Breast epithelium (tissue), 4 donors: ENCODE results near the gene CEP120. TPM values are rescaled to one million over a fixed set of nuclear protein-coding genes. Genes with fewer than 3 reads are reported as not detected.
A peak's percentile ranks its signal among the peaks of the same experiment; 100 is the strongest.
"Not testable (repeated sequence)": the region's sequence is repeated elsewhere in the genome, so short reads cannot be mapped to it uniquely, and the experiment has no call there.

Source experiments
- DNase-seq, 2 donors: peaks; one replicate each; pipeline ENCODE4 v3.0.0-alpha.2; 2019; ENCODE audit warnings: low spot score in 2 of 2
- H3K27ac ChIP-seq, 2 donors: fragments of 200-600 bp; sonication (generic) in 1 of 2; one replicate each; pipeline ENCODE4 v1.5.1; 2016 to 2019; ENCODE audit warnings: mild to moderate bottlenecking in 1 of 2
- H3K27me3 ChIP-seq, 2 donors: fragments of 200-600 bp; sonication (generic) in 1 of 2; one replicate each; pipeline versions ENCODE4 v1.5.1 to v1.6.0; 2017 to 2019; ENCODE audit warnings: control low read depth in 1 of 2, mild to moderate bottlenecking in 1 of 2
- H3K36me3 ChIP-seq: fragments of 200-600 bp; one replicate; pipeline ENCODE4 v1.5.1; 2019
- H3K4me1 ChIP-seq, 2 donors: fragments of 200-600 bp; sonication (generic); one replicate each; pipeline ENCODE4 v1.5.1; 2016 to 2019; ENCODE audit warnings: control low read depth in 1 of 2
- H3K4me3 ChIP-seq, 3 donors: fragments of 200-600 bp; sonication (generic); 1 replicate in 2 of 3; 2 replicates in 1 of 3; pipeline ENCODE4 v1.5.1; 2016 to 2019; ENCODE audit warnings: mild to moderate bottlenecking in 3 of 3, moderate library complexity in 2 of 3
- H3K9me3 ChIP-seq, 2 donors: fragments of 200-600 bp; sonication (generic) in 1 of 2; one replicate each; pipeline ENCODE4 v1.5.1; 2016 to 2019; ENCODE audit warnings: control low read depth in 1 of 2
- CTCF ChIP-seq, 3 donors: fragments of 450-650 bp; IDR thresholded peaks; one replicate each; pipeline ENCODE4 v1.5.1; 2016 to 2017; ENCODE audit warnings: antibody characterized with exemption in 3 of 3, mild to moderate bottlenecking in 3 of 3, moderate library complexity in 3 of 3
- POLR2A ChIP-seq: fragments of 450-650 bp; IDR thresholded peaks from one replicate; pipeline ENCODE4 v1.6.1; 2016; ENCODE audit warnings: antibody characterized with exemption, mild to moderate bottlenecking, moderate library complexity
- POLR2AphosphoS5 ChIP-seq, 3 donors: sonication (generic); formaldehyde crosslinking; IDR thresholded peaks; one replicate each; pipeline ENCODE4 v1.6.1; 2017; ENCODE audit warnings: antibody characterized with exemption in 3 of 3
- intact Hi-C: fragments of 100-400 bp; cut with DNase I; formaldehyde crosslinking; loops from one replicate; pipeline ENCODE4 v1.15.1; 2023; ENCODE audit warnings: low total_unique reads
- total RNA-seq, 3 donors: library from RNA; depleted of rRNA; stranded (reverse); fragments of >200 nt; gene quantifications; one replicate each; pipeline ENCODE4 v1.1.0, GENCODE V29; 2016

Gene CEP120
- total RNA-seq, 3 donors from 2014 or later, result 18.7 to 30.7 (median 23.3) TPM

GRCh38 chr5:123438902-123439301 is 15.7 kb upstream of the CEP120 start:
- Histone ChIP-seq H3K27ac (peak overlapping the region in 1 of 2 donors; percentile 36), H3K4me3 (no peak overlapping the region), H3K9me3 (no peaks in the 10 kb centered on the region), H3K36me3 (no peaks in the 10 kb centered on the region), H3K27me3 (no peaks in the 10 kb centered on the region), H3K4me1 (no peaks in the 10 kb centered on the region)
- intact Hi-C loops, result no loop called here
- DNase-seq, result no peak
- no peak for TF ChIP-seq CTCF (IDR thresholded peaks at IDR 0.05)

- intact Hi-C loops, result no loop called here
- Histone ChIP-seq H3K4me1 (no peaks in the 10 kb centered on the region), H3K9me3 (no peaks in the 10 kb centered on the region), H3K27me3 (no peaks in the 10 kb centered on the region), H3K27ac (no peak overlapping the region), H3K4me3 (no peak overlapping the region), H3K36me3 (no peaks in the 10 kb centered on the region)
- TF ChIP-seq CTCF (IDR thresholded peaks at IDR 0.05) (no peak), POLR2A (no peak), POLR2AphosphoS5 (IDR thresholded peaks at IDR 0.05) (no peak)
- DNase-seq, result no peak
Observed at GRCh38 chr5:123438244-123438643, 15.0 kb upstream of the CEP120 start.

GRCh38 chr5:123436201-123436600 is 13.0 kb upstream of the CEP120 start:
- no peaks in the 10 kb centered on the region for H3K27me3 ChIP-seq
- TF ChIP-seq POLR2AphosphoS5 (IDR thresholded peaks at IDR 0.05), result no peak
- no peak for TF ChIP-seq POLR2A
- no peak for TF ChIP-seq CTCF (IDR thresholded peaks at IDR 0.05)
- H3K27ac ChIP-seq, result no peak overlapping the region
- DNase-seq, result no peak
- no peak overlapping the region for H3K4me3 ChIP-seq
- H3K4me1 ChIP-seq, result no peaks in the 10 kb centered on the region
- intact Hi-C loops, result no loop called here
- H3K9me3 ChIP-seq, result no peaks in the 10 kb centered on the region
- H3K36me3 ChIP-seq, result no peaks in the 10 kb centered on the region

GRCh38 chr5:123434796-123435195 is 11.6 kb upstream of the CEP120 start:
- H3K36me3 ChIP-seq, result no peaks in the 10 kb centered on the region
- H3K27ac ChIP-seq, result no peak overlapping the region
- no peaks in the 10 kb centered on the region for H3K4me1 ChIP-seq
- H3K27me3 ChIP-seq, result no peaks in the 10 kb centered on the region
- intact Hi-C loops, result no loop called here
- H3K4me3 ChIP-seq, result no peak overlapping the region
- no peaks in the 10 kb centered on the region for H3K9me3 ChIP-seq
- TF ChIP-seq POLR2A (no peak), CTCF (IDR thresholded peaks at IDR 0.05) (no peak), POLR2AphosphoS5 (IDR thresholded peaks at IDR 0.05) (no peak)
- no peak for DNase-seq

- TF ChIP-seq CTCF (IDR thresholded peaks at IDR 0.05) (no peak), POLR2A (no peak)
- Histone ChIP-seq H3K4me1 (no peaks in the 10 kb centered on the region), H3K36me3 (no peaks in the 10 kb centered on the region), H3K27ac (no peak overlapping the region), H3K27me3 (no peaks in the 10 kb centered on the region), H3K4me3 (no peak overlapping the region), H3K9me3 (no peaks in the 10 kb centered on the region)
- DNase-seq, result no peak
- intact Hi-C loops, result no loop called here
Observed at GRCh38 chr5:123433596-123433995, 10.4 kb upstream of the CEP120 start.

GRCh38 chr5:123430441-123430840 is 7.2 kb upstream of the CEP120 start:
- H3K36me3 ChIP-seq, H3K9me3 ChIP-seq, H3K27me3 ChIP-seq, H3K27ac ChIP-seq, H3K4me3 ChIP-seq, intact Hi-C loops, H3K4me1 ChIP-seq, DNase-seq: not testable (repeated sequence)
